Omental fat pad (tissue), 4 donors: ENCODE measurements around the gene NRAP. TPM values are rescaled to one million over a fixed set of nuclear protein-coding genes. Genes with fewer than 3 reads are reported as not detected.
A peak's percentile ranks its signal among the peaks of the same experiment; 100 is the strongest.

ENCODE experiments used
- ATAC-seq: fragments of 150-250 bp; one replicate; pipeline ENCODE4 v1.9.1; 2016; ENCODE audit warnings: mild to moderate bottlenecking, moderate library complexity; ENCODE audit not compliant: low FRiP score
- DNase-seq: peaks from one replicate; pipeline ENCODE4 v3.0.0-alpha.2; 2019; ENCODE audit warnings: low spot score
- CTCF ChIP-seq, 3 donors: fragments of 450-650 bp; IDR thresholded peaks; one replicate each; pipeline ENCODE4 v1.5.1; 2016 to 2017; ENCODE audit warnings: antibody characterized with exemption in 3 of 3, mild to moderate bottlenecking in 3 of 3, moderate library complexity in 2 of 3
- total RNA-seq, 4 donors: library from RNA; depleted of rRNA; stranded (reverse); fragments of >200 nt; gene quantifications; one replicate each; pipeline ENCODE4 v1.1.0, GENCODE V29; 2016

The NRAP gene
- total RNA-seq, 4 donors from 2014 or later: not detected

- no peak for ATAC-seq
- no peak for DNase-seq
- TF ChIP-seq CTCF (IDR thresholded peaks at IDR 0.05): no peak
These were observed 22.2 kb upstream of the NRAP start for GRCh38 chr10:113686028-113686427.

- DNase-seq (no peak), ATAC-seq (no peak)
- TF ChIP-seq CTCF (IDR thresholded peaks at IDR 0.05): no peak
These were observed 19.5 kb upstream of the NRAP start for GRCh38 chr10:113683300-113683699.

GRCh38 chr10:113681533-113682470 lies 18.0 kb upstream of the NRAP start:
- no peak for TF ChIP-seq CTCF (IDR thresholded peaks at IDR 0.05)
- DNase-seq: no peak
- no peak for ATAC-seq

- peak; percentile 69 for ATAC-seq
- peak; percentile 33 for DNase-seq
- TF ChIP-seq CTCF (IDR thresholded peaks at IDR 0.05): no peak
These were observed 16.6 kb upstream of the NRAP start for GRCh38 chr10:113680190-113681111.

- DNase-seq: peak; percentile 56
- TF ChIP-seq CTCF (IDR thresholded peaks at IDR 0.05): no peak
- peak; percentile 90 for ATAC-seq
These were observed 15.8 kb upstream of the NRAP start, which contains the start of gene CASP7 for GRCh38 chr10:113679463-113680189. CASP7 (plus strand) TSS chr10:113679912; CDS start chr10:113697494, 17,582 bp downstream.

- DNase-seq (no peak), ATAC-seq (no peak)
- TF ChIP-seq CTCF (IDR thresholded peaks at IDR 0.05): no peak
These were observed 2.9 kb upstream of the NRAP start for GRCh38 chr10:113666682-113667252.
